ENCODE measurements around the gene LDB2.

DNA sequence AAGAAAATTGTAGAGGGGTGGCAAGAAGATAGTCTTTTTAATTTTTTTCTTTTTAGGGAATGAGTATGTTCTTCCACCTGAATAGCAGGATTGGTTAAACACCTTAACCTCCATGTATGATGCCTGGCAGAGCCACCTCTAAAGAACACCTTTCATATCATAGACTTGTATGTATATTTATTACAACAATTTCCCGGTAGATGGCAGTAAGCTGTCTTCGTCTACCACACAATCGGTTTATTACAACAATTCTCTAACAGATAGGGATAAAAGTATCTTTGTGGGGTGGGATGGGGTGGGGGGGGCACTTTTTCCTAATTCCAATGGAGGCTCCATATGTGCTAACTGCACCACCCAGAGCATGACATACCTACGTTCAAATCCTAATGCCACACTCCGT, 255.5 kb downstream of the LDB2 start:
- TF ChIP-seq, protein P1, sequence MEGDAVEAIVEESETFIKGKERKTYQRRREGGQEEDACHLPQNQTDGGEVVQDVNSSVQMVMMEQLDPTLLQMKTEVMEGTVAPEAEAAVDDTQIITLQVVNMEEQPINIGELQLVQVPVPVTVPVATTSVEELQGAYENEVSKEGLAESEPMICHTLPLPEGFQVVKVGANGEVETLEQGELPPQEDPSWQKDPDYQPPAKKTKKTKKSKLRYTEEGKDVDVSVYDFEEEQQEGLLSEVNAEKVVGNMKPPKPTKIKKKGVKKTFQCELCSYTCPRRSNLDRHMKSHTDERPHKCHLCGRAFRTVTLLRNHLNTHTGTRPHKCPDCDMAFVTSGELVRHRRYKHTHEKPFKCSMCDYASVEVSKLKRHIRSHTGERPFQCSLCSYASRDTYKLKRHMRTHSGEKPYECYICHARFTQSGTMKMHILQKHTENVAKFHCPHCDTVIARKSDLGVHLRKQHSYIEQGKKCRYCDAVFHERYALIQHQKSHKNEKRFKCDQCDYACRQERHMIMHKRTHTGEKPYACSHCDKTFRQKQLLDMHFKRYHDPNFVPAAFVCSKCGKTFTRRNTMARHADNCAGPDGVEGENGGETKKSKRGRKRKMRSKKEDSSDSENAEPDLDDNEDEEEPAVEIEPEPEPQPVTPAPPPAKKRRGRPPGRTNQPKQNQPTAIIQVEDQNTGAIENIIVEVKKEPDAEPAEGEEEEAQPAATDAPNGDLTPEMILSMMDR (IDR thresholded peaks at IDR 0.05; ENCODE audit: insufficient read depth, low read depth, low read length) = no peak
- no peak for TF ChIP-seq EZH2 (IDR thresholded peaks at IDR 0.05; ENCODE audit: insufficient read depth, low read length)

Data from astrocyte (in vitro differentiated cells and primary cell).